ENCODE measurements around the gene TMEM92.

DNA sequence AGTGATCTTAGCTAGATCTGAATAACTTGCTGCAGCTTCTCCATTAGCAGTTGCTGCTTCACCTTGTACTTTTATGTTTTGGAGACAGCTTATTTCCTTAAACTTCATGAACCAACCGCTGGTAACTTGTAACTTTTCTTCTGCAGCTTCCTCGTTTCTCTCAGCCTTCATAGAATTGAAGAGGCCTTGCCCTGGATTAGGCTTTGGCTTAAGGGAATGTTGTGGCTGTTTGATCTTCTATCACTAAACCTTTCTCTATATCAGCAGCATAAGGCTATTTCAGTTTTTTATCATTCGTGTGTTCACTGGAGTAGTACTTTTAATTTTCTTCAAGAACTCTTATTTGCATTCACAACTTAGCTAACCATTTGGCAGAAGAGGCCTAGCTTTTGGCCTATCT, 21.5 kb upstream of the TMEM92 start:
- TF ChIP-seq, protein P1, sequence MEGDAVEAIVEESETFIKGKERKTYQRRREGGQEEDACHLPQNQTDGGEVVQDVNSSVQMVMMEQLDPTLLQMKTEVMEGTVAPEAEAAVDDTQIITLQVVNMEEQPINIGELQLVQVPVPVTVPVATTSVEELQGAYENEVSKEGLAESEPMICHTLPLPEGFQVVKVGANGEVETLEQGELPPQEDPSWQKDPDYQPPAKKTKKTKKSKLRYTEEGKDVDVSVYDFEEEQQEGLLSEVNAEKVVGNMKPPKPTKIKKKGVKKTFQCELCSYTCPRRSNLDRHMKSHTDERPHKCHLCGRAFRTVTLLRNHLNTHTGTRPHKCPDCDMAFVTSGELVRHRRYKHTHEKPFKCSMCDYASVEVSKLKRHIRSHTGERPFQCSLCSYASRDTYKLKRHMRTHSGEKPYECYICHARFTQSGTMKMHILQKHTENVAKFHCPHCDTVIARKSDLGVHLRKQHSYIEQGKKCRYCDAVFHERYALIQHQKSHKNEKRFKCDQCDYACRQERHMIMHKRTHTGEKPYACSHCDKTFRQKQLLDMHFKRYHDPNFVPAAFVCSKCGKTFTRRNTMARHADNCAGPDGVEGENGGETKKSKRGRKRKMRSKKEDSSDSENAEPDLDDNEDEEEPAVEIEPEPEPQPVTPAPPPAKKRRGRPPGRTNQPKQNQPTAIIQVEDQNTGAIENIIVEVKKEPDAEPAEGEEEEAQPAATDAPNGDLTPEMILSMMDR (conservative IDR thresholded peaks at IDR 0.05; ENCODE audit: low read depth, low read length): no peak
- no peak for TF ChIP-seq EZH2phosphoT487 (IDR thresholded peaks at IDR 0.05; ENCODE audit: borderline replicate concordance, low read length)
- no peak for TF ChIP-seq EZH2 (IDR thresholded peaks at IDR 0.05; ENCODE audit: low read length, unreplicated experiment)
